ENCODE data around the gene ATP6V0E1.

DNA sequence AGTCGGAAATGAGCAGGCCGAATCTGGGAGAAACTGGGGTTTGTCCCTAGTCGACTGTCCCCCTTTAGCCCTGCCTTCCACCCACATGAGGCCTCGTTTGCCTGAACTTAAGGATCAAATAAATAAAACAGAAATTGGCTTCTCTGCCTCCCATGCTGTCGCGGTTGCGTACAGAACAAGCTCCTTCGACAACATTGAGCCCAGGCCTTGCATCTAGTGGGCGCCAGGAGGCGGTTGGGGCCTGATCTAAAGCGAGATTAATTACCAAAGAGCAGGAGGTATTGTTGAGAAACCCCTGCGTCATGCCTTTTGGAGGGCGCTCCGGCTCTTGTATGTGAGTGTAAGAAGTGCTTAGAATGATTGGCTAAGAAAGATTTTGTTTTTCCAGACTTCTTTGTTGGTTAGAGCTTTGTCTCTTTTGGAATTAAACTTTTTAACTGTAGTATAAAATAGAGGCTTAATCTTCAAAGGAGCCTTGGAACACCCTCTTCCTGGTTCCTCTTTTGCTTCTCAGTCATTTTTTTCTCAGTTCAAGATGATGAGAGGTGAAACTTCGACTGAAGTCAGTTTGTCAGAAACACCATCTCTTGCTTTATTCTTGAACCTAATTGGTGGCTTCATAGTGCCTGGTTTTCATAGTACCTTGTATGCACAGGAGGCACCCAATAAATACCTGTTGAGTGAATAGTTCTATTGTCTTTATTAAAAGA lies 828 bp downstream of the ATP6V0E1 start:
- TF ChIP-seq, protein P1, sequence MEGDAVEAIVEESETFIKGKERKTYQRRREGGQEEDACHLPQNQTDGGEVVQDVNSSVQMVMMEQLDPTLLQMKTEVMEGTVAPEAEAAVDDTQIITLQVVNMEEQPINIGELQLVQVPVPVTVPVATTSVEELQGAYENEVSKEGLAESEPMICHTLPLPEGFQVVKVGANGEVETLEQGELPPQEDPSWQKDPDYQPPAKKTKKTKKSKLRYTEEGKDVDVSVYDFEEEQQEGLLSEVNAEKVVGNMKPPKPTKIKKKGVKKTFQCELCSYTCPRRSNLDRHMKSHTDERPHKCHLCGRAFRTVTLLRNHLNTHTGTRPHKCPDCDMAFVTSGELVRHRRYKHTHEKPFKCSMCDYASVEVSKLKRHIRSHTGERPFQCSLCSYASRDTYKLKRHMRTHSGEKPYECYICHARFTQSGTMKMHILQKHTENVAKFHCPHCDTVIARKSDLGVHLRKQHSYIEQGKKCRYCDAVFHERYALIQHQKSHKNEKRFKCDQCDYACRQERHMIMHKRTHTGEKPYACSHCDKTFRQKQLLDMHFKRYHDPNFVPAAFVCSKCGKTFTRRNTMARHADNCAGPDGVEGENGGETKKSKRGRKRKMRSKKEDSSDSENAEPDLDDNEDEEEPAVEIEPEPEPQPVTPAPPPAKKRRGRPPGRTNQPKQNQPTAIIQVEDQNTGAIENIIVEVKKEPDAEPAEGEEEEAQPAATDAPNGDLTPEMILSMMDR (IDR thresholded peaks at IDR 0.05): peak in 5 of 6 experiments; percentile 22 to 54 (median 46)
- no peak for TF ChIP-seq POLR2A (IDR thresholded peaks at IDR 0.05)

All from Peyer's patch (tissue), 4 donors.